HG02981 (cell line): ENCODE results near the gene CAPZA1.
A peak's percentile ranks its signal among the peaks of the same experiment; 100 is the strongest.

Experiments
- ATAC-seq: cut with Tn5 transposase; IDR thresholded peaks from one replicate; pipeline ENCODE4 v1.9.1; 2021; ENCODE audit warnings: mild to moderate bottlenecking, moderate library complexity; ENCODE audit not compliant: unreplicated experiment

Gene CAPZA1

DNA sequence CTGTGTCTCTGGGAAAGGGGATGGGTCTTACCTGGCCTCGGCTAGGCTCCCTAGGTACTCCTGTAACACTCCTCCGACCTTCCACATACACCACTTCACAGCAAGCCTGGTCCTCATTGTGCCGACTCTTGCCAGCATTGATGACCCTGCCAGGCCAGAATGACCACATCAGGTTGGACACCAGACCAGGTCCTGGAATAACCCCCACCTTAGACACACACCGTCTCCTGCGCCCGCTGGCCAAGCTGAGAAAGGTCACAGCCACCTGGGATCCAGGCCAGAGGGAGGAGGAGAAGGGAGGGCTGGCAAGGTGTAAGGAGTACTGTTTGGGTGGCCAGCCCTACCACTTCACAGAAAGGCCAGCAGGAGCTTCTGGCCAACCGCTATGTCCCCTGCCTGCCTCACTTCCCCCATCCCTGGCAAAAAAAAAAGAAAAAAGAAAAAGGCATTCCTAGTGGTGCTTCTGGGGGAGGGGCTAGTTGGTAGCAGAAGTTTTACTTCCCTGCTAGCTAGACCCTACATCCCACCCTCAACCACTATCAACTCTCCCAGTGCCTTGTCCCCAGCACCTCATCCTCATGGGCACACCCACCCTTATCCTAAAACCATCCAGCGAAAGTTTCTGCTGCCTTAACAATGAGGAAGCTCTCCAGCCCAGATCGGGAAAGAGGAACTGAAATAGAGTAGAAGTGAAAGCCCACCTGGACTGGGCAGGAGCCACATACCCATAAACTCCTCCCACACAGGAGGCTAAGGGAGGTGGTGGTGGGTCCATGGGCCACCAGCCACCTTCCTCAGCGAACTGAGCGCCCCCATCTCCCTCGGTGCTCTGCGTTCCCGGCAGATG is 94.1 kb downstream of the CAPZA1 start:
- ATAC-seq: peak; percentile 29

DNA sequence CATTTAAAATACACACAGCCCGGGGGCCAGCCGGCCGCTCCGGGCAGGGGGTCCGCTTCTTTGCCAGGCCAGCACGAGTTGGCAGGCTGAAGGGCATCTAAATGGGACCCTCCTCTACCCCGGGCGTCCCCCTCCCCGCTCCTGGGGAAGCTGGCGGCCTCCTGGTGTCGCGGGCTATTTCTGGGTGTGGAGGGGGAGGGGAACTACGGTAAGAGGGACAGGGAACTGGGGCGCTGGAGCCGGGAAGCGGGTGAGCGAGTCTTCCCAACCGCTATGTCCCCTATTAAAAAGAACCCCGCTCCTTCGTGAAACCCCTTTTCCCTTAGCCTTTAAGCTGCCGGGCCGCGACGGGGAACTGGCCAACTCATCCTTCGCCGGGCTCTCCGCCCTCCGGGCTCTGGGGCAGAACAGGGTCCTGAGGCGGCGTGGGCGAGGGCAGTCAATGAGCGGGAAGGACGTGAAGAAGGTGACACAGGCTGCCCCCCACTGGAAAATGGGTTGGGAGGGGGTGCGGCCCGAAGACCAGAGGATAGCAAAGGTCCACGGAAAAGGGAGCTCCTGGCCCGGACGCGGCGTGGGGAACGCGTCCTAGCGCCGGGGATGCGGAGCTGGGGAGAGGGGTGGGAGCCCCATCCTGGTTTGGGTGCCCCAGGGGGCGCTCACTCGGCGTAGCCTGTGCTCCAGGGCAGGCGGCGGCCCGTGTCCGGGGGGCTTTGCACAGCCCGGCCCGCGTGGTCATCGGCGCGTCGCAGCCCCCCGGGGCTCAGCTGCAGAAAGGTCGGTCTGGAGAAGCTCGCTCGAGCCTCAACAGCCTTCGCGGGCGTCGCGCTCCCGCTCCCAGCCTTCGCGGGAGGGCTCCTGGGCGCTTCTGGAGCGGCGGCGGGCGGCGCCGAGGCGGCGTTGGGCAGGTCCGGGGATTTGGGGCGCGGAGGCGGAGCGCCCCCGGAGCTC is 95.0 kb downstream of the CAPZA1 start:
- peak; percentile 19 for ATAC-seq

DNA sequence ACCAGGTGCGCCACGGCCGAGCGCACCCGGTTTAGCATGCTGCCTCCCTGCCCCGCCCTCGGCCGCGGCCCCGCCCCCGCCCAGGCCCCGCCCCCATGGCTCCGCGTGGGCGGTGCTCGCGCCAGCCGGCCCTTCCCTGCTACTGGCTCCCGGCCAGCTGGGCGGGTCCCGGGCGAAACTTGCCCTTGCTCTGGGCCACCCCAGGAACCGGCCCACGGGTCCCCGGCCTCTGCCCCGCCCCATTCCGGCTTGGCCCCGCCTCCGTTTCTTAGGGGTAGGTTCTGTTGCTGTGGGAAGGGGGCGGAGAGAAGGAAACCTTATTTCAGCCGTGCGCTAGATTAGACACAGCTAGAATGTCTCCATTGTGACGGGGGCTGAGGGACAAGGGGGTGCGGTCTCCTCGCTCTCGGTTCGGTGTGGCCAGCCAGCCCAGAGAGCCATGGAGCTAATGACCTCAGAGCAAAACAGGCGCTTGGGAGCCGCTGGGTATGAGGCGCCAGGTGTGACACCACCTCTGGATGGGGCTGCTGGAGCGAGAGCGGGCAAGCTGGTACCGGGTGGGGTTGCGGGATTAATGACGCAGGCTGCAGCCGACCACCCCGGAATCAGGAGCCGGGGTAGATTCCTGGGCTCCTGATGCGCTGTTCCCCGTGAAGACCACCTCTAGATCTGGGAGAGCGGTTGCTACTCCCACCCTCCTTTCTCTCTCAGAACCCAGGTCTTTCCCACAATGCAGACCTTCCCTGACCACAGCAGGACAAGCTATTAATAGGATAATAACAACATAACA is 95.8 kb downstream of the CAPZA1 start, which contains the start of gene PPM1J:
Gene PPM1J (minus strand): TSS at position 69 of the 790 bp plus-strand sequence. CDS start 31 bp downstream, at position 38.
- ATAC-seq: peak; percentile 77

DNA sequence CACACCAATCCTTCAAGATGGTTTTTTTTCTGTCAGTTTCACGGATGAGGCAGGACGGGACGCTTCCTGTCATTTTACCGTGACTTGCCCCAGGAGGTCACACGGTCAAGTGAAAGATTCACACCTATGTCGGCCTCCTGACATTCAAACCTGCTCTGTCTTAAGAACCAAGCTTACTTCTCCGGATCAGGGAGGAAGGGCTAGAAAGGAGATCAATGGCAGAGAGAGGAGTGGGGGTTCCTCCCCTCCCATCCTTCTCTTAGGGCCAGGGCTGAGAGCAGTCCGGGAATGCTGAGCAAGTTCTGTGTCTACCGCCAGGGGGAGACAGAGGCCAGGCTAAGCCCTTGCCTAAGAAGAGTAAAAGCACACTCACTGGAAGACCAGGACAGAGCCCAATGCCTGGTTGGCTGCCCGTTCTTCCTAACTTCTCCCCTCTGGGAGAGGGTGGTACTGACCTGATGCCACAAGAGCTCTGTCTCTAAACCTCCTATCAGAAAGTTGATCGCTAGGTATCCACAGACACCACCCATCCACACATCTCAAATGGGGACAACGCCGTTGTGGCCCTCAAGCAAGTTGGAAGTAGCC is 96.6 kb downstream of the CAPZA1 start:
- ATAC-seq: peak; percentile 27

DNA sequence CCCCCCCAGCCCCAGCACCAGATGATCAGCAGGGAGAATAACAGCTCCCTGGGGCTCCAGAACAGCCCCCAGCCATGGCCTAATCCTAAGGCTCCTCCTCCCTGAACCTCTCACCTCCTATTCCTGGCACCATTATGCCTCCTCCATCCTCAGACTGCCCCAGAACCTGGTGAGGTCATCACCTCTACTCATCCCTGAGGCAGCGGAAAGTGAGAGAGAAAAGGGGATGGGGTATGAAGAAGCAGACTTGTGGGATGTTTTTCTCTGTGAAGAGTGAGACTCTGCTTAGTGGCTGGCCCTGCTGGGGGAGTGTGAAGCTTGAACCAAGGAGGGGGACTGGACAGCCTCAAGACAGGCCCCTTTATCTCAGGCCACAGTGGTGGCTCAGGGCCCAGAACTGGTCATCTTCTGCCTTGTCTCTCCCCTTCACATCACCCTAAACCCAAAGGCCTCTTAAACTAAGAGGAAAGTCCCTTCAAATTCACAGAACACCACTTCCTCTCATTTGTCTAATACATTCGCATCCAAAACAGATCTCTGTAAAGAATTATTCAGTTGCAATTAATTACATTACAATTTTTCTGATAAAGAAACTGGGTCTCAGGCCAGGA is 97.7 kb downstream of the CAPZA1 start:
- no peak for ATAC-seq

DNA sequence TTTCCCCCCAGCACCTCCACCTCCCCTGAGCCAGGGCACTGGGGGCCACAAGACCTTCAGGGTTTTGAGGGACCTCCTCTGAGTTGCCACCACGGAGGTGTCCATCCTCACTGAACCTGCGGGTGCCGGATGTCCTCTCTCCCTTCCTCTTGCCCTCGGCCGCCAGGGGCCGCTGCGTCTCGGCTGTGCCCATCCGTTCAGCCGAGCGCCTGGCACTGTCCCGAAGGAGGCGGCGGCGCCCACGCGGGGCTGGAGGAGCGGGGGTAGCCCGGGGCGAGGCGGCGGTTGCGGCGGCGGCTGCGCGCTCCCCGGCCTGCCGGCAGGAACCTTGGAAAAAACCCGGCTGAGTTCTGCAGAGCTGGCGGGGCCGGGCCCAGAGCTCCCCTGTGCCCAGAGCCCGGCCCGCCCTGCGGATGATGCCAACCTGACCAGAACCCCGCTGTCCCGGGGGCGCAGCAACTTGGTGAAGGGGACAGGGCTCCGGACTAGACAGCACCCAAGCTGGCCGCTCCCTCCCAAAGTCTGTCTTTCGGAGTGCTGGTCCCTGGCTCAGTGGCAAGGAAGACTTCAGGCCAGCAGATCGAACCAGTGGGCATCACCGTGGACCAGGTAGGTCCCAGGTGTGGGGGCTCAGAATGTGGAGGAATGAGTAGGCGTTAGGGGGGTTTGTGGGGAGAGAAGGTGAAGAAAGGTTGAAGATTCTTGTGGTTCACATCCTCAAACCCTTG is 99.2 kb downstream of the CAPZA1 start:
- ATAC-seq: no peak

DNA sequence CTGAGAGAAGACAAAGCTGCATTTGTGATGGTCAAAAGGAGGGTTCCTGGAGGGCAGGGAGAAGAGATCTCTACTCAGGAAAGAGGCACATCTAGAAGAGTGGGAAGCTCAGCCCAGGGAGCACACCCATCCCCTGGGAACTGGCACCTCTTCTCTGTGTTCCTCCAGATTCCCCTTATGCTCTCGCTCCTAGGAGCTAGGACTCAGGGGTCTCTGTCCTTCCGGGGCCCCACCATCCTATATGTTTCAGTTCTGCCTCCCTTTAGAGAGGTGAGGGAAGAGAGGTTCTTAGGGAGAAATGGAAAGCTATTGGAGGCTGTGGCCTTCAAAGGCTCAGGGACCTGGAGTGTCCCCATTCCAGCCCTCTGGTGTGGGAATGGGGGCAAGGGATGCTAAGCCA is 100.1 kb downstream of the CAPZA1 start:
- no peak for ATAC-seq

DNA sequence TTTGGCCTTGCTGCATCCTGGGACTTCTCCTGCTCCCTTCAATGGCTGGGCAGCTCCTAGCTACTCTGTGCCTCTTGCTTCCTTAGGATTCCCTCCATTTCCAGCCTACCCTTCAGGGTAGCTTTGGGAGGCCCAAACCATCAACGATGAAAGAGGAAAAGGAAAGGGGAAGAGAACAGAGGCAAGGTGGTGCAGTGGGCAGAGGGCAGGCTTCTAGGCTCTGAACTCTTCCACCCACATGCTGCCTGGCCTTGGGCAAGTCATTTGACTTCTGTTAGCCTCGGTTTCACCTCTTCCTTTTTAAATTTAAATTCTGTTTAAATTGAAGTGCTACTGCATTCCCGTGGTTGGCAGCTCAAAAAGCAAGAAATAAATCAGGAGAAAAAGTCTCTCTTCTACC is 101.2 kb downstream of the CAPZA1 start:
- ATAC-seq: no peak
